Sciatic nerve (tissue), 2 donors: Measurements from ENCODE around the gene AFTPH. TPM values are rescaled to one million over a fixed set of nuclear protein-coding genes. Genes with fewer than 3 reads are reported as not detected.
"Not testable (repeated sequence)": the region's sequence is repeated elsewhere in the genome, so short reads cannot be mapped to it uniquely, and the experiment has no call there.

Source experiments
- ATAC-seq: fragments of 200-7000 bp; cut with Tn5 transposase; one replicate; pipeline ENCODE4 v1.9.1; 2020; ENCODE audit warnings: mild to moderate bottlenecking, moderate library complexity
- DNase-seq: peaks from one replicate; pipeline ENCODE4 v3.0.0-alpha.2; 2020; ENCODE audit warnings: low spot score
- intact Hi-C: fragments of 100-400 bp; cut with DNase I; formaldehyde crosslinking; loops from one replicate; pipeline ENCODE4 v1.14.2; 2022
- total RNA-seq: library from RNA; stranded (reverse); fragmentation: NEBNext Ultra II Directional; extraction: Animal tissue kit (Norgen Biotek cat#: 25700); gene quantifications from one replicate; pipeline ENCODE4 v1.2.1, GENCODE V29; 2021
- donor health status: DM: no; HTN: no; CAD: no.
- donor health status: DM: no; HTN: no; CAD: no.

The AFTPH gene
- total RNA-seq, 1 donor from 2014 or later = 31.6 TPM

GRCh38 chr2:64492272-64492671 lies 31.9 kb upstream of the AFTPH start:
- ATAC-seq (no peak), DNase-seq (no peak)
- intact Hi-C loops = loop anchor here (10.0 kb wide), 1 partner anchor 817 kb away; no protein-coding TSS in a partner anchor

GRCh38 chr2:64492821-64493220 lies 31.3 kb upstream of the AFTPH start:
- intact Hi-C loops = loop anchor here (10.0 kb wide), 1 partner anchor 818 kb away; no protein-coding TSS in a partner anchor
- no peak for ATAC-seq
- DNase-seq = no peak

- DNase-seq (no peak), ATAC-seq (no peak)
- intact Hi-C loops = loop anchor here (10.0 kb wide), 1 partner anchor 819 kb away; no protein-coding TSS in a partner anchor
Observed at GRCh38 chr2:64493788-64494187, 30.3 kb upstream of the AFTPH start.

DNA sequence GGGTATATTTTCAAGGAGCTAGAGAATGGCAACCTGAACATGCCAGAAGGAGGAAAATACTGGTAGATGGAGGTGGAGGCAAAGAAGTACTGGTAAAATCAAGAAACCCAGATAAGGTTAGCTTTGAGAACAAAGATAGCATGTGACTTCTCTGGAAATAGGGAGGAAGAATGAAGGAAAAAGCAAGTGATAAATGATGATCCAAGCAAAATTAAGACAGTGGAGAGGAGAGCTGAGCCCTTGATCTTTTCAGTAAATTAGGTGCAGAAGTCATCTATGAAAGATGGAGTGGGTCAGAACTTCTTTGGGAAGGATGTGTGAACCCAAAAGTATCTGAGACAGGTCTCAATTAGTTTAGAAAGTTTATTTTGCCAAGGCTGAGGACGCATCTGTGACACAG lies 25.7 kb upstream of the AFTPH start:
- DNase-seq (no peak), ATAC-seq (no peak)
- intact Hi-C loops = loop anchor here (10.0 kb wide), 1 partner anchor 824 kb away; no protein-coding TSS in a partner anchor

- no peak for ATAC-seq
- intact Hi-C loops = no loop called here
- no peak for DNase-seq
Observed at GRCh38 chr2:64500549-64500948, 23.6 kb upstream of the AFTPH start.

- no peak for ATAC-seq
- intact Hi-C loops = no loop called here
- DNase-seq = no peak
Observed at GRCh38 chr2:64501946-64502345, 22.2 kb upstream of the AFTPH start.

DNA sequence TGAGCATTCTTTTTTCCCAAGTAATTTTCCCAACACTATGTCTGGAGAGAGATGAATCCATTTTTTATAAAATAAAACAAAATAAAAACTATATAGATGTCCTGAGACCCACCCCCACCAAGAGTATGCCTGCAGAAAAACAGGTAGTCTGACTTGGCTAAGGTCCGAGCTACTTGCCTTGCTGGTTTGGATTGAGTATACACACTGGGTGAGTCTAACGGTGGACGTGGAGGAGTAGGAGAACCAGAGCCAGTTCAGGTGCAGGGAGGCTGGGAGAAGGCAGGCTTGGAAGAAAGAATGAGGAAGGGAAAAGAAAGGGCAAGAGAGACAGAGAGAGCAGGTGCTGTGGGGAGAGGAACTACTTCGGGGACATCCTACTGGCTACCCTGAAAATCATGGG lies 21.3 kb upstream of the AFTPH start:
- ATAC-seq (no peak), DNase-seq (no peak)
- intact Hi-C loops = no loop called here

DNA sequence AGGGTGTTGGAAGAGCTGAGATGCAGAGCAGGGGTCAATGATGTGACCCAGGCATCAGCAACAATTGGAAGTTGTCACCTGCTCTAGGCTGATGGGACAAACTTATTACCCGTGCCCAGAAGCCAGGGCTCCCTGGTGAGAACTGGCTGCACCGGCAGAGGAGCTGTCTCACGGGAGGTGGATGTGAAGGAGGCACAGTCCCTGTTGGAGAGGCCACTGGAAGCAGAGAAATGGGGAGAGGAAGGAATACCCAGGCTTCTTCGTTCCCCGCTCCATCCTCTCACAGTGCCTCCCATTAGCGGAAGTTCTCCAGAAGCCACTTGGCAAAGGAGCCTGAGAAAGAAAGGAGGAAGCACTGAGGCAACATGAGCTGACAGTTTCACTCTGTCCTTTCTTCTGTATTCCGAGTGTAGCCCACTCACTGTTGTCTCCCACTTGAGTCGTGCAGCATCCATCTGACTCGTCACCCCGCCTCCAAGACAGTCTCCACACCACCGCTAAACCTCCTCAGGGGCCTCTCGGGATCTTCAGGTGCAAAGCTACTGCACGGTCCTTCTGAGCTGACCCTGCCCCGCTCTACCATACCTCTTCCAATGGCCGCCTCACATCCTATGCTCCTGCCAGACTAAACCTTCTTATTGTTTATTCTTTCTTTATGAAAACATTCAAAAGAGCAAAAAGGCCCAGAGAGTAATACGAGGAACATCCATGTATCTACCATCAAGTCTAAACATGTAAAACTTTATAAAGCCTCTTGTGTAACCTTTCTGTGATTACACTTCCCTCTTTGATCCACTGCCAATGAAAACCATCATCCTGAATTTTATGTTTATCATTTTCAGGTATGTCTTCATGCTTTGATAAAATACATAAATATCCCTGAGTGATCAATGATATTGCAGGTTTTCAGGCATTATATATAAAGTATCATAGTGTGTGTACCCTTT lies 19.1 kb upstream of the AFTPH start:
- DNase-seq (no peak), ATAC-seq (no peak)
- intact Hi-C loops = no loop called here

DNA sequence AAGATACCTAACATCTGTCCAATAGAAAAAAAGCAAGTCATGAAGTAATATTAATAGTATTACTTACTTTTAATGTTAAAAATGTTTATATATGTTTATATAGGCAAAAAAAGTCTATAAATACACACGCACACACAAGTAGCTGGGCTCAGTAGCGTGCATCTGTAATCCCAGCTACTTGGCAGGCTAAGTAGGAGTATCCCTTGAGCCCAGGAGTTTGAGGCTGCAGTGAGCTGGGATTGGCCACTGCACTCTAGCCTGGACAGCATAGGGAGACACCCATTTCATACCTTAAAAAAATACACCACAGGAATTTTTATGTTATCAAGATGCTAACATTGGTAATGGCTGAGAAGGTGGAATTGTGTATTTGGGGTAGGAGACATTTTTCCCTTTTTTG lies 17.4 kb upstream of the AFTPH start:
- ATAC-seq (no peak), DNase-seq (no peak)
- intact Hi-C loops = no loop called here

- ATAC-seq (no peak), DNase-seq (no peak)
- intact Hi-C loops = no loop called here
Observed at GRCh38 chr2:64514008-64514407, 10.1 kb upstream of the AFTPH start.

- DNase-seq (no peak), ATAC-seq (no peak)
- intact Hi-C loops = no loop called here
Observed at GRCh38 chr2:64515086-64515485, 9.0 kb upstream of the AFTPH start.

DNA sequence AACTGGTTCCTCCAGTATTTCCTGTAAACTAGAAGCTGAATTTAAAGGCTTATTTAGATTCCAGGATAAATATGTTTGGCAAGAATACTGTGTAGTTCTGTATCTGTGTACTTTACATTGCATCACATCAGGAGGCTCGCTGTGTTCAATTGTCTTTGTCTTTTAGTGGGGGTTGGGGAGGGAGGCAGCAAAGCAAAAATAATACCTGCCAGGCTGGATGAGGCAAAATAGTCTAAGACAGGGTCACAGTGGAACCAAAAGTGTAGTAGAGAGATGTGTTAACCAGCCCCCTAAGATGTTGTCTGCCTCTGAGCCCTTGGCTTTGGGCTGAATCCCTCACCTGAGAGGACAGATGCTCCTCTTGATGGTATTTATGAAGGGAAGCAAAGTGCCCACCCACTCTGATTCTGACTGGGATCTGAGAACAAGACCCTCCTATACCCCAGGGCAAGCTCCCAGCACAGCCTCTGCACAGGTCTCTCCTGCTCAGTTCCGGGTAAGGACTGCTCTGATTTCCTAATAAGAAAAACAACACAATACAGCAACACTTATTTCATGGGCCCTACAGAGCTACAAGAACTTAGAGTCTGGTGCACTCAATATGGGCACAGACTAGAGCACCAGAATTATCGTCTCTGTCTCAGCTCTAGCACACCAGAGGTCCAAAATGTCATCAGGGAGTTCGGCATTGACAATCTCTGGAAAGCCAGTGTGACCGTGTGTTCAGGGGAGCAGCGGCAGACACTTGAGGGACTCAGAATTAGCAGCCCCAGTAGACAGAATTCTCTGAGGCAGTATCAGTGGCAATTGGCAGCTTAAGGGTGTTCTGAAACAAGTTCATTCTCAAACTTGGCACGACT lies 7.2 kb upstream of the AFTPH start:
- intact Hi-C loops = no loop called here
- ATAC-seq (no peak), DNase-seq (no peak)

DNA sequence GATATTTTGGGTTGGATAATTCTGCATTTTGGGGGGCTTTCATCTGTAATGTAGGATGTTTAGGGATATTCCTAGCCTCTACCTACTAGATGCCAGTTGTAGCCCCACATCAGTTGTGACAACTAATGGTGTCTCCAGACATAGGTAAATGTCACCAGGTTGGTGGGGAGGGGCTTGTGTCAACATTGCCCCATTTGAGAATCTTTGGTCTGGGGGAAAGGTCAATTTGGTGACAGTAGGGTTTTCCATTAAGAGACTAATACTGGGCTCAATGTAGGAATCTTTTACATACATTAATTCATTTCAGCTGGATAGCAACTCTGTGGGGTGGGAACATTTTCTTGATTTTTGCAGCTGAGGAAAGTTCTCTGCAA lies 6.6 kb upstream of the AFTPH start:
- DNase-seq = no peak
- intact Hi-C loops = no loop called here
- ATAC-seq = no peak

DNA sequence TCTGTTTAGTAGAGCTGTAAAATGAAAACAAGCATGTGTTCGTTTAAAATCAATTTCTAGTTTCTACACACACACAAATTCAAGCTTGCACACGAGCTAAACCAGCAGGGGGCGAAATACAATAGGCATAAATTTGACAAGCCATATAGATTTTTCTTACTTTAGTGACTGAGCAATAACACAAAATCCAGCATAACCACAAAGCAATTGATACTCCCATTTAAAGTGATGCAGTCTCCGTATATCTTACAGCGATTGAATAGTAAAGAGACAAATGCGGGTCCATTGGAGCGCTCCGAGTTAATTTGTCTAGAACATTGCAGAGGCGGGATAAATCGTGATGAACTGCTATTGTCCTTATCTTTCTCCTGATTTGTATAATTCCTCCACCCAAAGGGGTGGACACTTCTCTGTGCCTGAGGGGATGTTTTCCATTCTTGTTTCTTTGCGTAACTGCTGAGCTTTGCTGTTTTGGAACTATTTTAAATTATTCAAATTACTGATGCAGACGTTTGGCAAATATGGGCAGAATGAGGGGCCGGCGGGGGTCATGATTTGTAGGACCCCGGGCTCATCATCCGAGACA lies 1.2 kb upstream of the AFTPH start:
- ATAC-seq (no peak), DNase-seq (peak; percentile 75)
- intact Hi-C loops = no loop called here

GRCh38 chr2:64524604-64525316 lies 632 bp downstream of the AFTPH start:
- intact Hi-C loops = no loop called here
- ATAC-seq (no peak), DNase-seq (peak; percentile 68)

DNA sequence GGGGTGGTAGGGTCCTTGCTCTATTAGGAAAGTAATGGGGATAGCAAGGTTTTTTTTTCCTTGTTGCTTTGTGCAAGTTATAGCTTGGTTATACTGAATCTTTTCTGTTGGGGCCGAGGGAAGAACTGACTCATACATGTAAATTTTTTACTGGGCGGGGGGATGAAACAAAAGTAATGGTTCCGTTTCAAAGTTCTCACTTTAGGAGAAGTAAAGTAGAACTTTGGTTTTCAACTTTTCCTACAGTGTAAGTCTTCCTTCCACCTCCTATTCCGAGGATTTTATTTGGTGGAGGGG lies 1.1 kb downstream of the AFTPH start:
- intact Hi-C loops = no loop called here
- no peak for ATAC-seq
- no peak for DNase-seq

DNA sequence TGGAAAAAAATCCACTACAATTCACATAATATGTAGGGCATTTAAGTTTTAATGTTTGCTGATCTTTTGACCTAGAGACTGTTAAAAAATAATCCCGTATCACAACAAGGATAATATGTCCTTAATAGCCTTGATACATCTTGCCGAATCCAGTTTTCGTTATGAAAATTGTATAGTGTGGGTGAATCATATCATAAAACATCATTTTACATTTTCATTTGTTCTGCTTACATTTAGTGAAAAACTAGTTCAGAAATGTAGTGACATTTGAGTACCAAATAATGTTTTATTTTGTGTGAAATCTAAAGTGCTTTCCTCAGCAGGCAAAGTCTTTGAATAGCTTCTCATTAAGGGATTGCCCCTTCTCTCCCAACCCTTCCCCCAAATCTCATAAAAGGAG lies 1.9 kb downstream of the AFTPH start:
- DNase-seq = no peak
- intact Hi-C loops = no loop called here
- ATAC-seq = no peak

DNA sequence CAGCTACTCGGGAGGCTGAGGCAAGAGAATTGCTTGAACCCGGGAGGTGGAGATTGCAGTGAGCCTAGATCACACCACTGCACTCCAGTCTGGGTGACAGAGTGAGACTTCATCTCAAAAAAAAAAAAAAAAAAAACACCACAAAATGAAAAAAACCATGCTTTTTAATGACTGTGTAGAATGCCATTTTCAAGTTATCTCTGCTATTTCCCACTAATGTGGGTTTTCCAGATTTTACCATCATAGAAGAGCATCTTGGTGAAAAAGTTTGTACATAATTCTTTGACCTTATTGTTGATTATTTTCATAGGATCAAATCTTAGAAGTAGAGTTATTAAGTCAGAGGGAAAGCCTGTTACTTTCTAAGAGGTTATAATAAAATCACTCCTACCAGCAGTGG lies 6.8 kb downstream of the AFTPH start:
- intact Hi-C loops, ATAC-seq, DNase-seq: not testable (repeated sequence)

DNA sequence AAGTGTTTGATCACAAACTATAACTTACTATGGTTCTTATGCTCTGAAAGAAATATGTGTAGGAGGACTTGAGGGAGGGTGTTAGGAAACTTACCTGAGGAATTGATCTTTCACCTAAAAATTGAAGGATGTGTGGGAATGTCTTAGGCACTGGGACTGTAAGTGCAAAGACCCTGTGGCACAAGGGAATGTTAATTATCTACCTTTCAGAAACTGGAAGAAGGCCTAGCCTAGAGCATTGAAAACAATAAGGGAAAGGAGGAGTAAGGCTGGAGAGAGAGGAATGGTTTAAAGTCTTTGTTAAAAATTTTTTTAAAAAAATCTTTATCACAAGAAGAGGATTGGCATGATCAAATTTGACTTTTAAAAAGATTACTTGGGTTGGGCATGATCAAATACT lies 7.9 kb downstream of the AFTPH start:
- DNase-seq (no peak), ATAC-seq (no peak)
- intact Hi-C loops = no loop called here
